HUES64 (cell line): Measurements from ENCODE around the gene MMRN1.

Experiments used
- H3K27ac ChIP-seq: 2 replicates; pipeline ENCODE4 v1.7.0; 2013; ENCODE audit warnings: low read depth, low read length, inconsistent platforms
- H3K27me3 ChIP-seq: 2 replicates; pipeline ENCODE4 v1.6.1; 2013; ENCODE audit warnings: mild to moderate bottlenecking, low read length; ENCODE audit not compliant: insufficient read depth
- H3K36me3 ChIP-seq: 2 replicates; pipeline ENCODE4 v1.6.1; 2013; ENCODE audit warnings: mild to moderate bottlenecking, low read length; ENCODE audit not compliant: insufficient read depth
- H3K4me1 ChIP-seq: 2 replicates; pipeline ENCODE4 v1.6.1; 2013; ENCODE audit warnings: mild to moderate bottlenecking, low read length, moderate library complexity; ENCODE audit not compliant: insufficient read depth
- H3K4me3 ChIP-seq: 2 replicates; pipeline ENCODE4 v1.5.1; 2013; ENCODE audit warnings: mild to moderate bottlenecking, low read length, moderate library complexity
- H3K9ac ChIP-seq: 2 replicates; pipeline ENCODE4 v1.6.1; 2013; ENCODE audit warnings: mild to moderate bottlenecking, low read depth, low read length
- H3K9me3 ChIP-seq: 2 replicates; pipeline ENCODE4 v1.6.1; 2013; ENCODE audit warnings: low read depth, low read length; ENCODE audit not compliant: insufficient read depth
- WGBS: fragments of 150-250, 120-280 bp; methylation state at CpG from one replicate; pipeline ENCODE4 v1.1.7; 2013; ENCODE audit warnings: missing lambda C conversion rate; 5-methylcytosine and 5-hydroxymethylcytosine counted together

Gene MMRN1

DNA sequence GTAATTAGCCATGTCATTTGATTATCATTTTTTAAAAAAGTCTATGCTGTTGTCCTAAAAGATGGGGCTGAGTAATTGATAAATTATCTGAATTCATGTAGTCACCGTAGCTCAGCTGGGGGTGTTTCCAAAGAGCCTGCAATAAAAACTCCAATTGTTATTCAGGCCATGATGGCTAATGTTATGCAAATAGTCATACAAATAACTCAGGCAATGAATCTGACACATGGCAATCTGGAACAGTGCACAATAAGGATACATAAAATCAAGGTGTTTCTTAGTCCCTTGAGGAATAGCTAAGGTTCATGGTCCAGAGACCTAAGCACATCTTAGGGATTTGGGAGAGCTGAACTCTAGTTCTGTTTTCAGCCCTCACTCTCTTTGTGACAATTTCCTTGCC is 15.2 kb downstream of the MMRN1 start:
- Histone ChIP-seq H3K36me3 (no peaks in the 10 kb centered on the region), H3K27me3 (no peaks in the 10 kb centered on the region), H3K4me1 (peaks cover 14% of the 10 kb centered on the region), H3K4me3 (no peak overlapping the region), H3K9ac (no peak overlapping the region), H3K27ac (no peak overlapping the region), H3K9me3 (no peaks in the 10 kb centered on the region)
- 100% methylated on average over 1 of the region's 1 CpG for WGBS

DNA sequence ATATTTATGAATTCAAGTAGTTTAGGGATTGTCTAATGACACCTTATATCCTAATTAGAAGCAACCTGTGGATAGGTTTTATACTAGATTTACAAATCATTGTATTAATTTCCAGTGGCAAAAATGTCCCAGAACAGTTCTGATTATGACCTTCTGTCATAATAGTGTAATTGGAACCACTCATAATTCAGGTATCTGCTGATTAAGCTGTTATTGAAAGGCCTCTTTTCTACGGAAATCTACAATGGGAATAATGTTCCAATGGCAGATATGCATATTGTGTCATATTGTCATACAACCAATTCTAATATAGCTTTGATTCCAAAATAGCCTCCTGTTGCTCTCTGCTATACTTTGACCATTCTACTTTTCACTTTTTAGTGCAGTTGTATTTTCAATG is 19.0 kb downstream of the MMRN1 start:
- H3K9ac ChIP-seq = no peak overlapping the region
- no peaks in the 10 kb centered on the region for H3K27me3 ChIP-seq
- H3K27ac ChIP-seq = no peak overlapping the region
- H3K9me3 ChIP-seq = no peaks in the 10 kb centered on the region
- no peak overlapping the region for H3K4me3 ChIP-seq
- WGBS = 100% methylated on average over 1 of the region's 1 CpG
- peaks cover 17% of the 10 kb centered on the region for H3K4me1 ChIP-seq
- H3K36me3 ChIP-seq = no peaks in the 10 kb centered on the region

DNA sequence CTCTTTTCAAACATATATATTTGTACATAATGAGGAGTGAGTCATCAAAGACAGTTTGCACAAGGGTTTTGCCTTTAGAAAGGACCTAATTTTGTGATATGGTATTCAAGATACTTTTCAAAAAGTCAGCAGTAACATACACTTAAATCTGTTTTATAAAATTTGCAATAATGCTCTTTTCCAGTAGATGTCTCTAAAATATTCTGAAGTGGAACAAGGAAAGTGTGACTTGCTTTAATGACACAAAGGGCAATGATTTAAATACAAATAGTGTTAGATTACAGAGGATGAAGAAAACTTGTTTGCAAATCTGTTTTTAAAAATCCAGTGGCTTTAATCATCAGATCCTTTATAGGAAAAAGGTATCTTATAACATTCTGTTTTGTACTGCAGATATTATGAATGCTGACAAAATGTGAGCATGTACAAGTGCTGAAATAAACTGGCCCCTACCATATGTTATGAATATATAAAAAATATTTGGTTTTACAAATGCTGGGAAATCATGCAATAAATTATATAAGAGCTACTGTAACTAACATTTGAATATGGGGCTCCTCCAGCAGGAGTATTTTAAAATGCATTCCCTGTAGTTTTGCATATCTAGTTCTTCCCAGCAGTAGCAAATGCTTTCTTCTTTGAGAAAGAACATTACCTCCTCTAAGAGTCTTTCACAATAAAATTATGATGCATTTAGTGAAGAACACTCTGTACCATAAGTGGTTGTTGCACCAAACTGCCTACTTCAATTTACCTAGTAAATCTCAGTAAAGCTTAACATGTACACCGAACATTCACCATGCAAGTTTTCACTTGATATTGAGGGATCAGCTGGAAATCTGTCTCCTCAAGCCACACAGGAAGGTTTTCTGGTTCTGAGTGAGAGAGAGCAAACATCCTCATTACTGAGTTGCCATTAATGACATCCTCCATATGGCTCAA is 20.2 kb downstream of the MMRN1 start:
- Histone ChIP-seq H3K36me3 (no peaks in the 10 kb centered on the region), H3K27me3 (no peaks in the 10 kb centered on the region), H3K4me3 (no peak overlapping the region), H3K9ac (no peak overlapping the region), H3K4me1 (peaks cover 17% of the 10 kb centered on the region), H3K27ac (no peak overlapping the region), H3K9me3 (no peaks in the 10 kb centered on the region)
- 91% methylated on average over 1 of the region's 1 CpG for WGBS

DNA sequence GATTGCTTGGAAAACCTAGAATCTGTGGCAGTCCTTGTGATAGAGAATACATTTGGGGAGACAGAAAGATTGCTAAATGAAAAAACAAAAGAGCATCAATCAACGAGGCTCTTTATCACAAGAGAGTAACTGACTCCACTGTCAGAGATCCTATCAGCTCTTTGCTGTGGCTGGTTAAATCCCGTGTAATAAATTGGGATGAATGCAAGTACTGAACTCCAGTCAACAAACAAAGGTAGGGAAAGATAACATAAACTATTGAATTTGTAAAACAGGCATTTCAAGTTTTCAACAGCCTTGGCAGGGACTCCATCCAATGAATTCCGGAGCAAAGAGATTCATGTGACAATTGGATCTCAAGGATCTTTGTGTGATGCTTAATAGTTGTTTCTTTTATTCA is 21.3 kb downstream of the MMRN1 start:
- no peak overlapping the region for H3K27ac ChIP-seq
- no peaks in the 10 kb centered on the region for H3K9me3 ChIP-seq
- 80% methylated on average over 3 of the region's 3 CpGs for WGBS

DNA sequence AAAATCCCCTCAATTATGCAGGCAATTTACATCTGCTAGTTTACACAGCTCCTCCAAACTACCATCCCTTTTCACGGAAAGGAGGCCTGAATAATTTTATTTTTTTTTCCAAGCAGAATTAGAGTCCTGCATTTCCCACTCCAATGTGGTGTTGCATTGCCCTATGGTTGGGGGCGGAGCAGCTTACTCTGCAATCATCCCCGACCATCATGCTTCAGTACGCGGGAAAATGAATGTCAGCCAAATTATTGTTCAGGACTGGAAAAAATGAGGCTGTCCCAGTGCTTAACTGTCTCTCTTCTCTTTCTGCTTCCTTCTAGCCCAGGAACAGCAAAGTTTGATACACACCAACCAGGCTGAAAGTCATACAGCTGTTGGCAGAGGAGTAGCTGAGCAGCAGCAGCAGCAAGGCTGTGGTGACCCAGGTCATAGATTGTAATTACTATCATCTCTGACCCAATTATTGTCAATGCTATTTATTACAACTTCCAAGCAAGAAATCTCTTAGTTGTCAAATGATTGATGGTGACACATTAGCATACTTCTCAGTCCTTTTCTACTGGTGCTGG is 28.3 kb downstream of the MMRN1 start:
- Histone ChIP-seq H3K4me1 (peaks cover 4% of the 10 kb centered on the region; the same call in 1 of the 2 replicates), H3K9ac (no peak overlapping the region), H3K36me3 (no peaks in the 10 kb centered on the region), H3K27ac (no peak overlapping the region), H3K4me3 (no peak overlapping the region), H3K9me3 (no peaks in the 10 kb centered on the region), H3K27me3 (no peaks in the 10 kb centered on the region)
- WGBS = 91% methylated on average over 5 of the region's 5 CpGs

More for the DNA sequence above, 21.3 kb downstream of the MMRN1 start:
- Histone ChIP-seq H3K4me1 (peaks cover 21% of the 10 kb centered on the region), H3K27me3 (no peaks in the 10 kb centered on the region), H3K36me3 (no peaks in the 10 kb centered on the region), H3K4me3 (no peak overlapping the region), H3K9ac (no peak overlapping the region)

DNA sequence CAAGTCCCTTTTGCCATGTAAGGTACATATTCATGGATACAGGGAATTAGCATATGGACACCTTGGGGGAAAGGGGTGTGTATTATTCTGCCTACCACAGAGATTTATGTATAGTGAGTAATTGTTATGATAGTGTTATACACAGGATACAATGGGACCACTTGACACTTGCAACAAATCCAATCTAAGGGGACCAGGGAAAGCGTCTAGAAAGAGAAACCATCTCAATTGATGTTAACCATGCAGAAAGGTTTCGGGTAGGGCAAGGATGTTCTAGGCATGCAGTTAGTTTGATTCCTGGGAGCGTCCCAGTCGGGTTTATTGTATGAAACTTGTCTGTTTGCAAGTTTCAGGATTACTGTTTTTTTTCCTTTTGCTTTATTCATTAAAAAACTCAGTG is 34.2 kb downstream of the MMRN1 start:
- no peak overlapping the region for H3K27ac ChIP-seq
- no peaks in the 10 kb centered on the region for H3K36me3 ChIP-seq
- H3K4me3 ChIP-seq = no peak overlapping the region
- no peak overlapping the region for H3K9ac ChIP-seq
- H3K27me3 ChIP-seq = no peaks in the 10 kb centered on the region
- no peaks in the 10 kb centered on the region for H3K4me1 ChIP-seq
- H3K9me3 ChIP-seq = no peaks in the 10 kb centered on the region
- 85% methylated on average over 4 of the region's 4 CpGs for WGBS

DNA sequence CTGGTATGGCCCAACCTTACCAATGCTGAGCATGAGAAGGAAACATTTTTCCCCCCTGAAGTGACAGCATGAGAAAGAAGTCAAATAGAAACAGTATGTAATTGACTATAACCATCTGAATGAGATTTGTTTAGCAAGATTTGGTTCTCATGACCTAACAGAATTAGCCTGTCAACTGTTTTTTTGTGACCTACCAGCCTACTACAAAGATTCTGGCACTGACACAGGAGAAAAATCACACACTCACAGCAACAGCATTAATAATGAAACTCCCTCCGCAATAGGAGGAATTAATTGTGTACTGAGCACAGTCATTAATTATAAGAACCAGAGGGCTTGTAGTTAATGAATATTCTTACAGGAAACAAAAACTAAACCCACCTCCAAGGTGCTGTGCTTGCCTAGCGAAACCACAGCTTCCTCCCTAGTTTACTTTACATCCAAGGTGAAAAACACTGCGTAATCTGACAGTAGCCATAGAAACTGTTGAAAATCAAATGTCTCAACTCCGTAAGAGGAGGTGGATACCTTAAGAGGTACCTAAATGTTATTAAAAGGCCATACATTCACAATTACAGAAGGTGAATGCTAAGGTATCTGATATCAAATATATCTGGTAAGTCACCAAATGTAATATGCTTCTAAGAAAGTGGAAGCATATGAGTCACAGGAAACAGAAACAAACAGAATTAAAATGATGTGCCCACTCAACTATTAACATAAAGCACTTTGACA is 34.9 kb downstream of the MMRN1 start:
- Histone ChIP-seq H3K27ac (no peak overlapping the region), H3K4me1 (no peaks in the 10 kb centered on the region), H3K36me3 (no peaks in the 10 kb centered on the region), H3K4me3 (no peak overlapping the region), H3K9ac (no peak overlapping the region), H3K27me3 (no peaks in the 10 kb centered on the region), H3K9me3 (no peaks in the 10 kb centered on the region)
- WGBS = 92% methylated on average over 3 of the region's 4 CpGs

DNA sequence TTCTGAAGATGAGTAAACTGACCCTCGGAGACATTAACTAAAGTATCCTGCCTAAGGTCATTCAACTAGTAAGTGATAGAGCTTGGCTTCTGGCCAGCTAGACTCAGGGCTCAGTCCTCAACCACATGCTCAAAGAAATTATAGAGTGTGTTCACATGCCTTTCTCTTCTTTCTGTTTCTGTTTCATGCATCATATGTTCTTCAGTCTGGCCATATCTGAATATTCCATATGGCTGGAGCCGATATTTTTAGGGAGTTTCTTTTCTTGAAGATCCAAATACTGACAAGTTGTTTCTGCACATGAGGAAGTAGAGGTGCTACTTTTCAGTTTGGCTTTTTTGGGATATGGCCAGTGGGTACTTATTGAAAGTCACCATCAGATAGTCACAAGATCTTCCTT is 44.9 kb downstream of the MMRN1 start:
- Histone ChIP-seq H3K9me3 (no peaks in the 10 kb centered on the region), H3K27me3 (no peaks in the 10 kb centered on the region), H3K9ac (no peak overlapping the region), H3K4me1 (no peaks in the 10 kb centered on the region), H3K4me3 (no peak overlapping the region), H3K27ac (no peak overlapping the region), H3K36me3 (no peaks in the 10 kb centered on the region)
- 97% methylated on average over 2 of the region's 2 CpGs for WGBS

DNA sequence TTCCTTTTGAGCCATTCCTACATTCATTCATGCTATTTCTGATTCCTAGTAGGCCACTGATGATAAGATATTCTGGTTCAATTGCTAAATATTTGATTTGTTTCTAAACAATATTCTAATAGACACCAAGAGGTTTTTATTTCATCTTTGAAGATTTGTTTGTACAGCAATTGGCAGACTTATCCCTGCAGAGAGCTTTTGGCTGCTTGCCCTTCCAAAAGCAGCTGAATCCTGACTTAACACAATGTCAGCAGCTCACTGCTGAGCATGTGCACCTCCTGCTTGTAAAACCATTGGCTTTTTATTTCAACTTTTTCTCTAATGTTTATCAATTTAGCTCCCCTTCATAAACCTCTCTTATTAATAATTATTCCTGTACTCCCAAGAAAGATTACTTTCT is 45.3 kb downstream of the MMRN1 start:
- H3K9me3 ChIP-seq = no peaks in the 10 kb centered on the region
- no peak overlapping the region for H3K9ac ChIP-seq
- H3K27me3 ChIP-seq = no peaks in the 10 kb centered on the region
- no peaks in the 10 kb centered on the region for H3K4me1 ChIP-seq
- no peaks in the 10 kb centered on the region for H3K36me3 ChIP-seq
- no peak overlapping the region for H3K27ac ChIP-seq
- H3K4me3 ChIP-seq = no peak overlapping the region

DNA sequence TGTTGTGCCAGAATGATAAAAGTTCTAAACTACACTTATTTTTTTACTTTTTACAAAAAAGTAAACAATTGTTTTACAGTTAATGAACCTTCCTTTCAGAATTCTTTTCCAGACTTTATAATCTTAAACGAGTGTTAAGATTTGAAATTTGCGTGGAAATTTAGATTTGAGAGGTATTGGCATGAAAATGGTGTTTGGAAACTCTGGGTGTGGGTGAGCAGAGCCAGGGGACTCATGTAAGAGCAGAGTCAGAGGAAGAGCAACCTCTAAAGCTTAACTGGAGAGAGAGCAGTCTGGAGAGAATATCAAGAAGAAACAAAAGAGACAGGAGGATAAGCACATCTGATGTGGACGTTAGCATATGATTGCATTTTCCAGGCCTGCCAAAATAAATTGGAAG is 48.2 kb downstream of the MMRN1 start:
- Histone ChIP-seq H3K27me3 (no peaks in the 10 kb centered on the region), H3K4me1 (no peaks in the 10 kb centered on the region), H3K9me3 (no peaks in the 10 kb centered on the region), H3K27ac (no peak overlapping the region), H3K4me3 (no peak overlapping the region), H3K9ac (no peak overlapping the region), H3K36me3 (no peaks in the 10 kb centered on the region)
- 94% methylated on average over 3 of the region's 3 CpGs for whole genome bisulfite sequencing

DNA sequence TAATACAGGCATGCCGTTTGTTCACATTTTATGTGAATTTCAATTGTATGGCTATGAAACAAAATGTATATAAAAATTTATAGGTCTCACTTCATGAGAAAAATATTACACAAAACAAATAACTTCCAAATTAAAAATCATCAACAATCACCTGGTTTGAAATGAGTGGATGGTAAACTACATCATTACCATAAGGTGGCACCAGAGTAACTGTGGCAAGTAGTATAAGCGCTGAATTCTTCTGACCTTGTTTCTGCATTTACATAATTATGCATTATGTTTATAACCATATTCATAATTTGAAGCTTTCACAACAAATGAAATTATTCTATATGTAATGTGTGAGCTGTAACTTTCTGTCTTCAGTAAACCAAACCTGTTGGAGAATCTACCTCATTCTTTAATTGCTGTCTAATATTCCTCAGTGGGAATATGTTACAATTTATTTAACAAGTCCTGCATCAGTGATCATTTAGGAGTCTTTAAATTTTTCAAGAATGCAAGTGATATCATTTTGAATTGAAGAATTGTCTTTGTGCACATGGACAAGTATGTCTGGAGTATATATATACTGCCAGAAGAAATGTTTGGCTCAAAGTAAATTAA is 55.2 kb downstream of the MMRN1 start:
- Histone ChIP-seq H3K27ac (no peak overlapping the region), H3K9ac (no peak overlapping the region), H3K4me1 (peaks cover 19% of the 10 kb centered on the region), H3K9me3 (no peaks in the 10 kb centered on the region), H3K36me3 (no peaks in the 10 kb centered on the region), H3K27me3 (no peaks in the 10 kb centered on the region), H3K4me3 (no peak overlapping the region)
- no CpG with 5 or more reads among the region's 2 CpGs for WGBS
